Peyer's patch (tissue), 4 donors: ENCODE results near the gene PROM1. TPM values are rescaled to one million over a fixed set of nuclear protein-coding genes. Genes with fewer than 3 reads are reported as not detected.

Experiments
- DNase-seq, 3 donors: peaks; one replicate each; pipeline ENCODE4 v3.0.0-alpha.2; 2017 to 2019
- H3K27ac ChIP-seq, 4 donors: fragments of 200-600 bp; sonication (generic); one replicate each; pipeline ENCODE4 v1.5.1; 2016 to 2019
- H3K27me3 ChIP-seq, 2 donors: fragments of 200-600 bp; sonication (generic); one replicate each; pipeline ENCODE4 v1.5.1; 2019
- H3K36me3 ChIP-seq, 3 donors: fragments of 200-600 bp; sonication (generic); one replicate each; pipeline ENCODE4 v1.5.1; 2016 to 2019
- H3K4me1 ChIP-seq, 4 donors: fragments of 200-600 bp; sonication (generic); one replicate each; pipeline ENCODE4 v1.5.1; 2016 to 2019
- H3K4me3 ChIP-seq, 4 donors: fragments of 200-600 bp; sonication (generic); 1 replicate in 3 of 4; 2 replicates in 1 of 4; pipeline ENCODE4 v1.5.1; 2016 to 2019; ENCODE audit warnings: mild to moderate bottlenecking in 1 of 4
- H3K9me3 ChIP-seq, 4 donors: fragments of 200-600 bp; sonication (generic); one replicate each; pipeline ENCODE4 v1.5.1; 2016 to 2019; ENCODE audit warnings: mild to moderate bottlenecking in 1 of 4
- CTCF ChIP-seq, 6 experiments: fragments of 450-650 bp in 4 of 6; fragments of 200-600 bp in 2 of 6; sonication (generic) in 1 of 6; IDR thresholded peaks; one replicate each; pipeline ENCODE4 v1.5.1; 2017 to 2019; ENCODE audit warnings: antibody characterized with exemption in 6 of 6, mild to moderate bottlenecking in 3 of 6, moderate library complexity in 1 of 6
- POLR2A ChIP-seq, 2 donors: fragments of 450-650 bp; IDR thresholded peaks; one replicate each; pipeline ENCODE4 v1.5.1; 2017; ENCODE audit warnings: antibody characterized with exemption in 2 of 2, mild to moderate bottlenecking in 2 of 2, moderate library complexity in 2 of 2
- total RNA-seq, 4 donors: library from RNA; depleted of rRNA; stranded (reverse); fragments of >200 nt; gene quantifications; one replicate each; pipeline ENCODE4 v1.1.0, GENCODE V29; 2016

PROM1 gene
- total RNA-seq, 4 donors from 2014 or later: 33.8 to 128 (median 58.9) TPM

- Histone ChIP-seq H3K4me3 (no peak overlapping the region), H3K4me1 (no peaks in the 10 kb centered on the region), H3K27ac (no peak overlapping the region), H3K9me3 (no peaks in the 10 kb centered on the region), H3K27me3 (no peaks in the 10 kb centered on the region), H3K36me3 (no peaks in the 10 kb centered on the region)
- DNase-seq: no peak
- TF ChIP-seq POLR2A (IDR thresholded peaks at IDR 0.05) (no peak), CTCF (IDR thresholded peaks at IDR 0.05) (no peak)
Measured at GRCh38 chr4:16051980-16052379, 31.8 kb downstream of the PROM1 start.

GRCh38 chr4:16051132-16051531 lies 32.7 kb downstream of the PROM1 start:
- H3K9me3 ChIP-seq: no peaks in the 10 kb centered on the region
- DNase-seq: no peak
- H3K4me1 ChIP-seq: no peaks in the 10 kb centered on the region
- no peak for TF ChIP-seq CTCF (IDR thresholded peaks at IDR 0.05)
- no peak for TF ChIP-seq POLR2A (IDR thresholded peaks at IDR 0.05)
- H3K4me3 ChIP-seq: no peak overlapping the region
- no peaks in the 10 kb centered on the region for H3K27me3 ChIP-seq
- H3K36me3 ChIP-seq: no peaks in the 10 kb centered on the region
- H3K27ac ChIP-seq: no peak overlapping the region

GRCh38 chr4:16050669-16051068 lies 33.2 kb downstream of the PROM1 start:
- Histone ChIP-seq H3K36me3 (no peaks in the 10 kb centered on the region), H3K4me3 (no peak overlapping the region), H3K4me1 (no peaks in the 10 kb centered on the region), H3K27ac (no peak overlapping the region), H3K9me3 (no peaks in the 10 kb centered on the region), H3K27me3 (no peaks in the 10 kb centered on the region)
- DNase-seq: no peak
- no peak for TF ChIP-seq POLR2A (IDR thresholded peaks at IDR 0.05)
- no peak for TF ChIP-seq CTCF (IDR thresholded peaks at IDR 0.05)

GRCh38 chr4:16048619-16049419 lies 35.0 kb downstream of the PROM1 start:
- TF ChIP-seq POLR2A (IDR thresholded peaks at IDR 0.05): no peak
- TF ChIP-seq CTCF (IDR thresholded peaks at IDR 0.05): no peak
- Histone ChIP-seq H3K4me3 (no peak overlapping the region), H3K27me3 (no peaks in the 10 kb centered on the region)

GRCh38 chr4:16045687-16046086 lies 38.1 kb downstream of the PROM1 start:
- DNase-seq: no peak
- TF ChIP-seq POLR2A (IDR thresholded peaks at IDR 0.05) (no peak), CTCF (IDR thresholded peaks at IDR 0.05) (no peak)
- Histone ChIP-seq H3K4me3 (no peak overlapping the region), H3K36me3 (no peaks in the 10 kb centered on the region), H3K27ac (no peak overlapping the region), H3K27me3 (no peaks in the 10 kb centered on the region), H3K9me3 (no peaks in the 10 kb centered on the region), H3K4me1 (no peaks in the 10 kb centered on the region)

More at GRCh38 chr4:16048619-16049419, 35.0 kb downstream of the PROM1 start:
- no peak for DNase-seq
- Histone ChIP-seq H3K27ac (no peak overlapping the region), H3K4me1 (no peaks in the 10 kb centered on the region), H3K36me3 (no peaks in the 10 kb centered on the region), H3K9me3 (no peaks in the 10 kb centered on the region)
